NCI-H1694 (cell line): ENCODE results near the gene ZNF555.
"Not testable (repeated sequence)": the region's sequence is repeated elsewhere in the genome, so short reads cannot be mapped to it uniquely, and the experiment has no call there.

ENCODE experiments used
- DNase-seq: peaks from one replicate; lab custom pipeline; 2025; lab: John Stamatoyannopoulos, UW

Gene ZNF555

GRCh38 chr19:2807379-2808128 is 33.7 kb upstream of the ZNF555 start:
- DNase-seq = no peak

DNA sequence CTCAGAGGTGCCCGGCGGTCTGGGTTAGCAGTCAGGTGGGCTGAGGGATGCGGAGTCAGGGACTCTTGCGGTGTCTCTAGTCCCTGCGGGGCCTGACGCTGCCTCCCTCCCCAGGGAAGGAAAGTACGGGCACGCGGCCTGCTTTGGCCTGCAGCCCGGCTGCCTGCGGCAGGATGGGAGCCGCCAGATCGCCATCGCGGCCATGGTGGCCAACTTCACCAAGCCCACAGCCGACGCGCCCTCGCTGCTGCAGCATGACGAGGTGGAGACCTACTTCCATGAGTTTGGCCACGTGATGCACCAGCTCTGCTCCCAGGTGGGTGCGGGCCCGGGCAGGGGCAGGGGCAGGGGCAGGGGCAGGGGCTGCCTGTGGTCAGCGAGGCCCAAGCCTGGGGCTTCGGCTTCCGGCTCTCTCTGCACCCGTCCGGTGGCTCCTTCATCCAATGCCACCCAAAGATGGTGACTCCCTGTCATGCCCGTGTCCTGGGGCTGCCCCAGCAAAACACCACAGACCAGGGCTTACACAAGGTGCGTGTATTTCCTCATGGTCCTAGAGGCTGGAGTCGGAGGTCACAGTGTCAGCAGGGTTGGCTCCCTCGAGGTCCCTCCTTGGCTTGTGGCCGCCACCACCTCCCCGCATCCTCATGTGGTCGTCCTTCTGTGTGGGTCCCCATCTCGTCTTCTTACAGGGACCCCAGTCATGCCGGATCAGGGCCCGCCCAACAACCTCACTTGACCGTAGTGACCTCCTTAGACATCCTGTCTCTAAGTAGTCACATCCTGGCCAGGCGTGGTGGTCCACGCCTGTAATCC is 32.9 kb upstream of the ZNF555 start:
- no peak for DNase-seq

- DNase-seq = no peak
These were observed 31.7 kb upstream of the ZNF555 start for GRCh38 chr19:2809387-2810140.

DNA sequence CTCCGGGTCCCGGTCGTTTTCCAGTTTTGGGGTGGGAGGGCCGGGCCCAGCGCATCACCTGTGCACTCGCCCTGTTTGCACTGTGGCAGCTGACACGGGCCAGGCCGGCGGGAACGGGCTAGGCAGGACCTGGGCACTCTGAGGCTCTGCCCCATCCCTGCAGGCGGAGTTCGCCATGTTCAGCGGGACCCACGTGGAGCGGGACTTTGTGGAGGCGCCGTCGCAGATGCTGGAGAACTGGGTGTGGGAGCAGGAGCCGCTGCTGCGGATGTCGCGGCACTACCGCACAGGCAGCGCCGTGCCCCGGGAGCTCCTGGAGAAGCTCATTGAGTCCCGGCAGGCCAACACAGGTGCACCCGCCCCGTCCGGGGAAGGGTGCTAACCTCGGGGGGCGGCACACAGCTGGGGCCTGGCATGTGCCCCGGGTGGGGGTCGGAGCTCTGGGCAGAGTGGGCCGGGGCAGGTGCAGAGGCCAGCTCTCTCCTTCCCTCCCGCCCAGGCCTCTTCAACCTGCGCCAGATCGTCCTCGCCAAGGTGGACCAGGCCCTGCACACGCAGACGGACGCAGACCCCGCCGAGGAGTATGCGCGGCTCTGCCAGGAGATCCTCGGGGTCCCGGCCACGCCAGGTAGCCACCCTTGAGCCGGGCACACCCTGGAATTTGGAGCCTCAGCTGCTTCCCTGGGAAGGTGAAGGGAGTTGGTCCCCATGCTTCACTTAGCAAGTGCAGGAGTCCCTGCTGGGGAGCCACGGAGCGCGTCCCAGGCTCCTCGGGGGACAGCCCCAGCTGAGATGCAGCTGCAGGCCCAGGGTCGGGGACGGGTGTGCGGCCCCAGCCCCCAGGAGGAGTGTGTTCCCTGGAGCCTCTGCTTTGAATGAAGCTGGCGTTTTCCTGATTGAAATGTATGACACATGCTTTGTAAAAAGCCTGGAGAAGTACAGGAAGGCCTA is 30.9 kb upstream of the ZNF555 start:
- DNase-seq = no peak

DNA sequence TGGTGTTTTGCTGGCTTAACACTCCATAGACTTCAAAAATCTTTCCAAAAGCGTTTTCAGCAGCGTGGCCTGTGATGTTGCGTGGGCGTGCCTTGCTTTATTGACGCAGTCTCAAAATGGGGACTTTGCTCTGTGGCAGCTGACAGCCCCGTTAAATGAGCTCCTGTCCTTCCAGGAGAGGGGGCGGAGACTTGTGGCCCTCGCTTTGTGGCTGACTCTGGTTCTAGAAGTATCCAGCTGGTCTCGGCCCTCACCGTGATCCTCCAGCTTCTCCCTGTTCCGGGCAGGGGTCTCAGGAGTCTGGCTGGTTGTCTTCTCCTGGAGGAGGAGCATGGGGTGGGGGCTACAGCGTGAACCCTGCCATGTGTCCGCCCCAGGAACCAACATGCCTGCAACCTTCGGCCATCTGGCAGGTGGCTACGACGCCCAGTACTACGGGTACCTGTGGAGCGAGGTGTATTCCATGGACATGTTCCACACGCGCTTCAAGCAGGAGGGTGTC is 30.0 kb upstream of the ZNF555 start:
- no peak for DNase-seq

GRCh38 chr19:2811735-2812413 is 29.4 kb upstream of the ZNF555 start:
- DNase-seq = no peak

- no peak for DNase-seq
These were observed 28.7 kb upstream of the ZNF555 start for GRCh38 chr19:2812414-2813234.

GRCh38 chr19:2813235-2814160 is 27.8 kb upstream of the ZNF555 start:
- DNase-seq = no peak

GRCh38 chr19:2814426-2814825 is 26.8 kb upstream of the ZNF555 start:
- no peak for DNase-seq

DNA sequence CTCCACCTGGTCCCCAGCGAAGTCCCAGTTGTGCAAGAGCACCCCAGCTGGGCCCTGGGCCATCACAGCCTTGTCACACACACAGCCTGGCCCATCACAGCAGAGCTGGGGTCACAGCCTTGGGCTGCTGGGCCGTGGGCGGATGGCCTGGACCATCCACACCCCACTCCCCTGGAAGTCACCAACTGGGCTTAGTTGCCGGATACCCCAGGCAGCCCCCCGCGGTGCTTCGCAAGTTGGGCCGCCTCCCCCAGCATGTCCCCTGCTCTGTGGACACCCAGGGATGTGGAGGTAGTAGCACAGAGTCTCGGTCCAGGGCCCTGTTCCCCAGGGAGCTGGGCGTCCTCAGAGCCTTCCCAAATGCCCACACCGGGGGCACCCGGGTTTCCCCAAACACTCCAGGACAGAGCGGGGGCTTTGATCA is 26.1 kb upstream of the ZNF555 start:
- no peak for DNase-seq

DNA sequence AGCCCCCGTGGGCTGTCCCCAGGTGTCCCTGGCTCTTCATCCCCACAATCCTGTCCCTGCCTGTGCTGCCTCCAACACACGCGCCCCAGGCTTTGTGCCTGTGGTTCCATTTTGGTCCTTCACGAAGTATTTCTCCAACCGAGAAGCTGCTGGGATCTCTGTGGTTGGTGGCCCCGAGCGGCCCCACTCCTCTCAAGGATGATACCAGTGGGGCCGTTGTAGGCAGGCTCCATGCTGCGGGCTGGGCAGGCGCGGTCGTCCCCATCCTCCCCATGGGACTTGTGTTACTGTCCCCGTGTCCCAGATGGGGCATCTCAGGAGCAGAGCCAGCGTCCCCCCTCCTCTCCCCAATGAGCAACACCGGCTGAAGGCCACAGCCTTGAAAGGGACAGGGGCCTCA is 25.4 kb upstream of the ZNF555 start:
- no peak for DNase-seq

GRCh38 chr19:2816641-2817040 is 24.6 kb upstream of the ZNF555 start:
- no peak for DNase-seq

- not testable (repeated sequence) for DNase-seq
These were observed 23.9 kb upstream of the ZNF555 start for GRCh38 chr19:2817237-2817829.

DNA sequence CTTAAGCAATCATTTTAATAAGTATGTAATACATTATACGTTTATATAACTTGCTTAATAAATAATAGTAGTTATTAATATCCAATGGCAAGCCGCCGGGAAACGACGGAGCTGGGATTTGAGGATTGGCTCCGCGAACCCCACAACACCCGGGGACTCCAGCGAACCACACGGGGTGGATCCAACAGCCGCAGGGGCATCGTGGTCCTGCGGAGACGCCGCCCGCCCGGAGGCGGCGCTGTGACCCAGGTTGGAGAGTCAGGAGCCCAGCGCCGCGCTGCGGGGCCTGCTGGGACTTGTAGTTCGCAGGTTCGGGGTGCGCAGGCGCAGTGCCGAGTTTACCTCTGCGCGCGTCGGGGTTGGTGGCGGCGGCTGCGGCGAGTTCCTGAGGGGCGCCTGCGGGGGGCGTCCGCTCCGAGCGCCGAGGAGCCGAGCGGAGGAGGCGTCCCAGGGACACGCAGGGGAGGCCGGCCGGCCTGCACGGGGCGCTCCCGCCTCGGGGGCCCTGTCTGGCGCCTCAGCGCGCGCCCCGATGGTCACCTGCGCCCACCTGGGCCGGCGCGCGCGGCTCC is 21.6 kb upstream of the ZNF555 start, which contains the start of gene ZNF554:
Gene ZNF554, plus strand, starts transcription at position 329 of the 572 bp plus-strand sequence. Its CDS starts 204 bp downstream, at position 533.
- DNase-seq = peak; percentile 85

- DNase-seq = no peak
These were observed 21.1 kb upstream of the ZNF555 start for GRCh38 chr19:2820112-2820702.

DNA sequence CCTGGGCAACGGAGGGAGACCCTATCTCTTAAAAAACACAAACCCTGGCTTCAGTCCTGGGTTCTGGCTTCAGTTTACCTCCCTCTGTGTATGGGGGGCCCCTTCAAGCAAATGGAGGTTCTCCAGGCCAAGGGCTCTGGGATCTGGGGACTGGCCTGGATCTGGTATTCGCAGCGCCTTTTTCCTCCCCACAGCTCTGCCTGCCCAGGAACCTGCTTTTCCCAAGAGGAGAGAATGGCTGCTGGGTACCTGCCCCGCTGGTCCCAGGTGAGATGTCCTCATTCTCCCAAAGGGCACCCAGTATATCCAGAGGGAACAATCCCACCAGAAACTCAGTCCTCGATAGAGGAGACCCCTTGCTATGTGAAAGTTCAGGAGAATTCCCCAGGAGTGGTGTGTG is 18.4 kb upstream of the ZNF555 start:
- no peak for DNase-seq

DNA sequence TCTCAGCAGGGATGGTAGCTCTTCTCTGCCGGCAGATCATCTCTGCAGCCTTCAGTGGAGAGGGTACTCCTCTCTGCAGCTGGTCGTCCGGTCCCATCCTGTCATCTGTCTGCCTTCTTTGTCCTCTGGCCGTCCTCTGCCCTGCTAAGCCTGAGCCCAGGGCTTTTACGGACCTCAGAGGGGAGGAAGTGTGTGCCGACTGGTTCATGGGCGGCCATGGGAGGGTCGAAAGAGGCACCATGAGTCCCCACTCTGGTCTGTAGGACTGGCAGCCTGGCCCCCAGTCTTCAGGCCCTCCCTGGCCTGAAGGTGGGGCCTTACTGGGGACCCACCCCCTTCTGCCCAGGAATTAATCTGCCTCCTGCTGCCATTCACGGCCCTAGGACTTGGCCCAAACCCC is 17.6 kb upstream of the ZNF555 start:
- DNase-seq = no peak
